CD4-positive, alpha-beta T cell treated with Interleukin-10 for 1 hour (primary cell): Measurements from ENCODE around the gene PLG.
"Not testable (repeated sequence)": the region's sequence is repeated elsewhere in the genome, so short reads cannot be mapped to it uniquely, and the experiment has no call there.

ENCODE experiments used
- DNase-seq: peaks from one replicate; pipeline ENCODE4 v3.0.0-alpha.2; 2020

Gene PLG

GRCh38 chr6:160701918-160702680 is at the start of gene PLG:
Gene PLG, plus strand, starts transcription at chr6:160702244. Its CDS starts 61 bp downstream, at chr6:160702305.
- DNase-seq = not testable (repeated sequence)

- no peak for DNase-seq
Observed at GRCh38 chr6:160659562-160659961, 42.5 kb upstream of the PLG start.

- DNase-seq = no peak
Observed at GRCh38 chr6:160661216-160661615, 40.8 kb upstream of the PLG start.

- no peak for DNase-seq
Observed at GRCh38 chr6:160662429-160662828, 39.6 kb upstream of the PLG start.

GRCh38 chr6:160662842-160663241 is 39.2 kb upstream of the PLG start:
- no peak for DNase-seq

- not testable (repeated sequence) for DNase-seq
Observed at GRCh38 chr6:160664198-160664597, 37.8 kb upstream of the PLG start, which contains the start of gene LPA. Gene LPA, minus strand, starts transcription at chr6:160664275. Its CDS starts 61 bp downstream, at chr6:160664214.

- peak; percentile 35 for DNase-seq
Observed at GRCh38 chr6:160667639-160668481, 34.2 kb upstream of the PLG start.

- DNase-seq = no peak
Observed at GRCh38 chr6:160668589-160668988, 33.5 kb upstream of the PLG start.

- DNase-seq = not testable (repeated sequence)
Observed at GRCh38 chr6:160676418-160676817, 25.6 kb upstream of the PLG start.

GRCh38 chr6:160678230-160678629 is 23.8 kb upstream of the PLG start:
- DNase-seq = no peak

- DNase-seq = no peak
Observed at GRCh38 chr6:160678744-160679401, 23.2 kb upstream of the PLG start.

GRCh38 chr6:160679402-160679769 is 22.7 kb upstream of the PLG start:
- DNase-seq = no peak

- not testable (repeated sequence) for DNase-seq
Observed at GRCh38 chr6:160685101-160685761, 16.8 kb upstream of the PLG start.

- no peak for DNase-seq
Observed at GRCh38 chr6:160685762-160686450, 16.1 kb upstream of the PLG start.

- no peak for DNase-seq
Observed at GRCh38 chr6:160690458-160690857, 11.6 kb upstream of the PLG start.

- no peak for DNase-seq
Observed at GRCh38 chr6:160691617-160692016, 10.4 kb upstream of the PLG start.

- no peak for DNase-seq
Observed at GRCh38 chr6:160692369-160692959, 9.6 kb upstream of the PLG start.

GRCh38 chr6:160695025-160695424 is 7.0 kb upstream of the PLG start:
- DNase-seq = not testable (repeated sequence)

- not testable (repeated sequence) for DNase-seq
Observed at GRCh38 chr6:160695622-160696021, 6.4 kb upstream of the PLG start.

GRCh38 chr6:160696884-160697283 is 5.2 kb upstream of the PLG start:
- DNase-seq = not testable (repeated sequence)

GRCh38 chr6:160697826-160698225 is 4.2 kb upstream of the PLG start:
- no peak for DNase-seq

GRCh38 chr6:160704688-160705087 is 2.6 kb downstream of the PLG start:
- not testable (repeated sequence) for DNase-seq
